Measurements from ENCODE around the gene POU3F2.

DNA sequence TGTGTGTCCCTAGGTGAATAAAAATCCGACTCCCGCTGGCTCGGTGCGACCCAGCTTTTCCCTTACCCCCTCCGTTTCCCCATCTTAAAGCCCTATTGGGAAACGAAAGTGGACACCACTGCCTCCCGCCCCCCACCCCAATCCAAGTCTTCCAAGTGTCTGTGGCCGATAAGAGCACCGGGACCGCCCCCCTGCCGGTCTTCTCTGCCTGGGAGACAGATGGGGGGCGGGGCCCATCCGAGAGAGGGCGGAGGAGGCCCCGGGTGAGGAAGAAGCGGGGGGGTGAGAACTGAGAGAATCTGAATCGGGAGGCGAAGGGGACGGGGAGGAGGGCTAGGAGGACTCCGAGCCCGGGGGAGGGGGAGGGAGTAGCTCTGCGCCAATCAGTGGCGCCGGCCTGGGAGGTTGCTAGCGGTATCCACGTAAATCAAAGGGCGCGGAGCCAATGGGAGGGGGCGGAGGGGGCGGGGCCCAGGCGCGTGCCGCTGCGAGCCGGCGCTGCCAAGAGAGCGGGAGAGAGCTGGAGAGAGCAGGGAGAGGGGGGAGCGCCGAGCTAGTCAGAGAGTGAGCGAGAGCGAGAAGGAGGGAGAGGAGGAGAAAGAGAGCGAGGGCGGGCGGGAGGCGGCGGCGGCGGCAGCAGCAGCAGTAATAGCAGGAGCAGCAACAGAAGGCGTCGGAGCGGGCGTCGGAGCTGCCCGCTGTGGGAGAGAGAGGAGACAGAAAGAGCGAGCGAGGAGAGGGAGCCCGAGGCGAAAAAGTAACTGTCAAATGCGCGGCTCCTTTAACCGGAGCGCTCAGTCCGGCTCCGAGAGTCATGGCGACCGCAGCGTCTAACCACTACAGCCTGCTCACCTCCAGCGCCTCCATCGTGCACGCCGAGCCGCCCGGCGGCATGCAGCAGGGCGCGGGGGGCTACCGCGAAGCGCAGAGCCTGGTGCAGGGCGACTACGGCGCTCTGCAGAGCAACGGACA is at the start of gene POU3F2:
- no peak for TF ChIP-seq CTCF (IDR thresholded peaks at IDR 0.05; ENCODE audit: poor library complexity)
- peak; percentile 44 for TF ChIP-seq EZH2 (IDR thresholded peaks at IDR 0.05; ENCODE audit: borderline replicate concordance)

All from hepatocyte (in vitro differentiated cells).